ENCODE measurements around the gene PPM1A. TPM values are rescaled to one million over a fixed set of nuclear protein-coding genes. Genes with fewer than 3 reads are reported as not detected.

Gene PPM1A
- total RNA-seq, 2 donors from 2014 or later, result 73.2 to 76.0 TPM

DNA sequence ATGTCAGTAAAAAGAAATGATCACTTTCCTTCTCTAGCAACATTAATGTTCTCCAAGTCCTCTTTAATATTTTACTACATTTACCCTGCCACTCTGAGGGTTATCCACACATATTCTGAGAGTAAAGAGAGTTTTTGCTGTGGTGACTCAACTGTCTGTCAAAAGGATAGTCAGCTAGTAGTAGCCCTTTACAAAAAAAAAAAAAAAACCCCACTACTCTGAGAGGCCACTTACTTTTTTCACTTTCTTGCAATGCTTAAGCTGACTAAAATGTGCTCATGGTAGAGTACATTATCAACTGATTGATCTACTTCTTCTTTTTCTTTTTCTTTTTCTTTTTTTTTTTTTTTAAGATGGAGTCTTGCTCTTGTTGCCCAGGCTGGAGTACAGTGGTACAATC is 27.6 kb upstream of the PPM1A start:
- ATAC-seq, result no peak
- no peak for DNase-seq
- intact Hi-C loops (cut with DNase I), result no loop called here

GRCh38 chr14:60222820-60223219 is 26.2 kb upstream of the PPM1A start:
- ATAC-seq (peak; percentile 88 to 90), DNase-seq (peak; percentile 55)
- intact Hi-C loops (cut with DNase I), result no loop called here

- no peak for ATAC-seq
- intact Hi-C loops (cut with DNase I), result no loop called here
- DNase-seq, result no peak
These were observed 23.8 kb upstream of the PPM1A start for GRCh38 chr14:60225265-60225664.

- DNase-seq (no peak), ATAC-seq (no peak)
- intact Hi-C loops (cut with DNase I), result no loop called here
These were observed 22.7 kb upstream of the PPM1A start for GRCh38 chr14:60226298-60226697.

- intact Hi-C loops (cut with DNase I), result no loop called here
- no peak for DNase-seq
- ATAC-seq, result no peak
These were observed 21.7 kb upstream of the PPM1A start for GRCh38 chr14:60227291-60227690.

GRCh38 chr14:60229614-60230013 is 19.4 kb upstream of the PPM1A start:
- intact Hi-C loops (cut with DNase I), result no loop called here
- DNase-seq, result no peak
- no peak for ATAC-seq

GRCh38 chr14:60232185-60232584 is 16.8 kb upstream of the PPM1A start:
- ATAC-seq (no peak), DNase-seq (no peak)
- intact Hi-C loops (cut with DNase I), result no loop called here

DNA sequence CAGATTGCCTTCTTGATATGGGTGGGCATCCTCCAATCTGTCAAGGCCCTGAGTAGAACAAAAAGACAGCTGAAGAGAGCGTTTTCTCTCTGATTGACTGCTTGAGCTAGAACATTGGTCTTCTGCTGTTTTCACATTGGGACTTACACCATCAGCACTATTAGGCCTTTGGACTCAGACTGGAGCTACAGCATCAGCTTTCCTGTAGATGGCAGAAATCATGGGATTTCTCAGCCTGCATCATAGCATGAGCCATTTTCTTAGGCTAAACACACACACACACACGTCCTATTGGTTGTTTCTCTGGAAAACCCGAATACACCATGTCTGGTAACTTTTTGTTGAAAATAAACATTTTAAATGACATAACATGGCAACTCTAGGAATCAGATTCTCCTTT is 15.8 kb upstream of the PPM1A start:
- ATAC-seq, result no peak
- intact Hi-C loops (cut with DNase I), result no loop called here
- no peak for DNase-seq

- DNase-seq (no peak), ATAC-seq (no peak)
- intact Hi-C loops (cut with DNase I), result no loop called here
These were observed 15.1 kb upstream of the PPM1A start for GRCh38 chr14:60233891-60234290.

DNA sequence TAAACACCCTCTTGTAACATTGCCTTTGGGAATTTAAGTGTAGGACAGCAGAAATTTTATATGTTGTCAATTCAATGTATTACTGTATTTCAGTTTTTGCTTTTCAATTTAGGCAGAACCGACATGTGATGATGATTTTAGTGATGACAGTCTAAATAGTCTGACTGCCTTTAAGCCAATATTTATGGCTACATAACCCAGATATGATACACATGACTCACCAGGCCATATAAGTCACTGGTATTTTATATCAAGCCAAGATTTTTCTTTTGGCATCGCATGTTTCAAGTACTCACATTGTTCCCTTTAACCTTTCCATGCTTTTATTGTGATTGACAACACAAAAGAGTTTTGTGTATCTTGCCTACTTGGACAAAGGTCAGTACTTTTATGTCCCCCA is 13.6 kb upstream of the PPM1A start:
- intact Hi-C loops (cut with DNase I), result no loop called here
- ATAC-seq (no peak), DNase-seq (no peak)

DNA sequence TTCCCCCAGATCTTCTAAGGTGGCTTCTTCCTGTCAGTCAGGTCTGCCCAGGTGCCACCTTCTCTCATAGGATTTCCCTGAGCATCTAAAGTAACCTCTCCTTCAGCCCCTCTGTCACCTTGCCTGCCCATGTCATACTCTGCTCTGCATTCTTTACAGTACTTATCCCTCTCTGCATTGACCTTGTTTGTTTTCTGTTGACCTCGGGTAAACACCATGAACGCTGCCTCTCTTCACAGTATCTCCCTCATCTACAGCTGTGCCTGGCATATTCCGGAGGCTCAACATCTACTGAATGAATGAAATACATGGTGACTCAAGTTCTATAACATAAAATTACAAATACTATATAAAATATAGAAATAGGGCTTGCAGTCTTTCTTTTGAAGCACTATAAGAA is 10.1 kb upstream of the PPM1A start:
- intact Hi-C loops (cut with DNase I), result no loop called here
- no peak for ATAC-seq
- no peak for DNase-seq

- intact Hi-C loops (cut with DNase I), result no loop called here
- DNase-seq, result no peak
- ATAC-seq, result no peak
These were observed 8.7 kb upstream of the PPM1A start for GRCh38 chr14:60240139-60240856.

DNA sequence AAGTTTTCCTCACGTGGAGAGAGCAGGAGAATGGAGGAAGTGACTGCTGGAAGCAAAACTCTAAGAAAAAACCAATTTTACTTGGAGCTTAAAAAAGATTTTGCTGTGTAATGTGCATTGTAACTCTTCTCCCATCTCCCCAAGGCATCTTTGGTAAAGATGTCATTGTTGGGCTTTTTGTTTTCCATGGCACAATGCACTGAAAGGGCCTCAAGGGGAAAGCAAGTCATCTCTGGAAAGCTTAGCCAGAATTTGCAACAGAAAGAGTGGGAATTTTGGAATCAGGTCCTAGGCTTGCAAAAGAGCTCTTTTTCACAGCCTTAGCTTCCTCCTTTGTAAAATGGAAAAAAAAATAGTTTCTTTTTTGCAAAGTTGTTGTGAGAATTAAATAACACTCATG is 7.9 kb upstream of the PPM1A start:
- intact Hi-C loops (cut with DNase I), result no loop called here
- DNase-seq (no peak), ATAC-seq (peak in 1 of 2 donors; percentile 15)

DNA sequence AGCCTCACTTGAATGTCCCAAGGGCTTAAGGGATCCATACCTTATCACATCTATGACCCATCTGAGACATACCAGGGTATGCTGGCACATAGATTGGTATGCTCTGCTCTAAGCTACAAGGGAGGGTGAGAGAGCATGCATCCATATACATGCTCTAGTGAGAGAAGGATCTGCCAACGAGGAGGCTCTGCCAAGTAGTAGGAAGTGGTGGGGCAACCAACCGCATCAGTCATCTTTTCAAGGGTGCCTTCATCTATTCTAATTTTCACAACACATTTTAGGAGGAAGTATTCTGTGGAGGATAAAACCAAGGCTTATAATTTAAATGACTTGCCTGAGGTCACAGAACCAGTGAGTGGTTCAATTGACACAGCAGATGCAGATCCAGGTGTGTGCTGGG is 6.6 kb upstream of the PPM1A start:
- no peak for ATAC-seq
- intact Hi-C loops (cut with DNase I), result no loop called here
- no peak for DNase-seq

DNA sequence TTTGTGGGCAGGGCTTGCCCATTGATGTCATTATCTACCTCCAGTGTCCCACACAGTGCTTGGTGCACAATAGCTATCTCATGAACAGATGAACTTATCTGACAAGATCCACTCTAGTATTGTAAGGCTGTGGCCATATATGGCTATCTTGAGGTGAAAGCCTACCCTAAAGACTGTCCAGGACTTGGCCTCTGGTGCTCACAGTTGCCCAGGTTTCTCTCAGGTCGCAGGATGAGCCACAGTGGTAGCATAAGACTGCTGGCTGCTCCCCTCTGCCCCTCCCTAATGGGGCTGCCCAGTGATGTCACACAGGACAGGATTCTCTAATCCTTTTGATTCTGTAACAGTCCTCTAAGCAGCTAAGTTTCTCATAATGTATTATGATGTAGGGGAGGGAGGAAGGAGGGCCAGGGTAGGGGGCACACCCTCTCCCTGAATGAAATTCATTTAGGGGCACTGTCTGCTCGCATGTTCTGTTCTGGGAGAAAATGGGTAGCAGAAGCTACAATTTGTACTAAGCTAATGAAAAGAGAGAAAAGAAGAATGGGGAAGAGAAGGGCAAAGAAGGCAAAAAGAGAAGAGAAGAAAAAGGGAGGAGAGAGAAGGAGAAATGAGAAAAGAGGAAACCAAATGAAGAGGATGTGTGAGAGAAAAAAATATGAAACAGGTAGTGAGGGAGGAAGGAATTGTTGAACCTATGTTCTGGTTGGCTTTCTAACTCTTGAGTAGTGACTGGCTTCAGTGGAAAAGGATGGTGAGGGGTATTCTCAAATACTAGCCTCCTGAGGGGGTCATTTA is 3.4 kb upstream of the PPM1A start:
- DNase-seq, result no peak
- no peak for ATAC-seq
- intact Hi-C loops (cut with DNase I), result loop anchor here in 1 of 2 donors (5.0 kb wide), 1 partner anchor 153 kb away; the partner anchor contains the start of gene PCNX4

DNA sequence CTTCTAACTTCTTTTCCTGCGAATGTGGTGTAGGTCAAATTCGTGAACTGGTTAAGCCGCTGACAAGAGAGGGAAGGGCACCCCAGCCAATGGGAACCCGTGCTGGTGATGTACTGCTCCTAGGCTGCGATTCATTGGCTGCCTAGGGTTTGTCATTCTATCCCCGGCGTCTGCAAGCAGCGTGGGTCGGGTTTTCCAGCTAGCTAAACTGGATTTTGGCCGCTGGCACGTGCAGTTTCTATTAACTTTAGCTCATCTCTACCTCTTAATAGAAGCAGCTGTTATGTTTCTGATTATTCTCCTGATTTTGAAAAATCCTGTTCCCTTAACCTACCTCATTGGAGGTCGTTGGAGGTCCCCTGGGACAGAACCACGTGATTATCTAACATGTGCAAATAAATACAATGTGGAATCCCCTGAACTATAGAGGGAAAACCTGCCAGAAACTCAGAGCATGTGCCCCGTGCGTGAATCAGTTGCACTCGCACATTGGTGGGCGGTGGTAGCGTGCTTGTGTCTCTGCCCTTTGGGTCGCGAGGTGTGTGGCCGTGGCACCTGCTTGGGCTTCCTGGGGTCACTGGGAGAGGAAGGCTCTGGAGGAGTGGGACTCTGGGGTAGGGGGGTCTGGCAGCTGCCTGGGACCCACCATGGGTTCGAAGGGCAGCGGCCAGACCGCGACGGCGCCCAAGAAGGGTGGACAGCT is 876 bp upstream of the PPM1A start:
- DNase-seq, result peak; percentile 91
- ATAC-seq, result peak; percentile 87 to 93
- intact Hi-C loops (cut with DNase I), result loop anchor here in 1 of 2 donors (5.0 kb wide), 1 partner anchor 156 kb away; the partner anchor contains the start of gene PCNX4

DNA sequence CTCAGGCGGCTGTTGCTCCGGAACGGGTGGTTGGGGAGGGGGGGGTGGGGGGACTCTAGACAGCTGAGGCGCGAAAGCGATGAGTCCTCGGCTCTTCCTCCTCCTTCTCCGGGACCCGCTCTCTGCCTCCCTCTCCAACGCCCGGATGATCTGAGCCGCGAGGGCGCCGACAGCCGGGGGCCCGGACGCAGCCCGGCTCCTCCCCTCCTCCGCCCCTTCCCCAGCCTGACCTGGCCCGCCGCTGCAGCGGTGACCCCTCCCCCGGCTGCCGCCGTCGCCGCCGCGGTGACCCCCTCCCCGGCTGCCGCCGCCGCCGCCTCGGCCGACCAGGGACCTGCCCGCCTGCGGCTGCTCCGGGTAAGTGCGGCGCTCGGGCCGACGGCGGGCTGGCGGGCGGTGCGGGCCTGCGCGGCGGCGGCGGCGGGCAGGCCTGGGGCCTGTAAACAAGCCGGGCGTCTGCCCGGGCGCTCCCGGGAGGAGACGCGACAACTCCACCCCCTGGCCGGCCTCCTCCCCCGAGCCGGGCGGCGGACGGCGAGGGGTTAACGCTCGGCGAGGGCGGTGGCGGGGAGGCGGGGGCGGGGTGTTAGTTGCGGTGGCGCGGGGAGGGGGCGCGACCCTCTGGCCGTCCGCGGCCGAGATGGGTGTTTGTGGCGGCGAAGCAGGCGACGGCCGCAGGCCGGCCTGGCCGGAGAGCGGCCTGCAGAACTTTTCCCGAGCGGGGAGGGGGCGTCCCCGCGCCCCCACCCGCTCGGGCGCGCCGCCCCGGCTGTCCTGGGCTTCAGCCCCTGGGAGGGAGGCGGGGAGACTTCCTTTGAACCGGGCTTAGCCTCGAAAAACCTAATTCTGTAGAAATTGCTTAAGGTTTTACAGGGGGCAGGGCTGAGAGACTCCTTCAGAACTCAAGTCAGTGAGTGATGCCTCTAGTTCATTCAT is 568 bp downstream of the PPM1A start:
- ATAC-seq, result peak; percentile 46 to 60
- DNase-seq, result peak; percentile 81
- intact Hi-C loops (cut with DNase I), result loop anchor here in 1 of 2 donors (5.0 kb wide), 1 partner anchor 157 kb away; the partner anchor contains the start of gene PCNX4

GRCh38 chr14:60250257-60251035 is 1.4 kb downstream of the PPM1A start:
- DNase-seq, result no peak
- intact Hi-C loops (cut with DNase I), result no loop called here

More at GRCh38 chr14:60250257-60251035, 1.4 kb downstream of the PPM1A start:
- no peak for ATAC-seq

Measured in left cardiac atrium (tissue), 4 donors.